Psoas muscle (tissue), 8 donors: Measurements from ENCODE around the gene RNF150. TPM values are rescaled to one million over a fixed set of nuclear protein-coding genes. Genes with fewer than 3 reads are reported as not detected.
"Not testable (repeated sequence)": the region's sequence is repeated elsewhere in the genome, so short reads cannot be mapped to it uniquely, and the experiment has no call there.

Source experiments
- ATAC-seq, 4 donors: fragments of 200-7000 bp; cut with Tn5 transposase; one replicate each; pipeline ENCODE4 v1.9.1; 2020; ENCODE audit warnings: moderate library complexity in 3 of 4, mild to moderate bottlenecking in 2 of 4
- DNase-seq, 2 donors: peaks; one replicate each; pipeline ENCODE4 v3.0.0-alpha.2; 2020
- H3K27ac ChIP-seq: fragments of 200-600 bp; one replicate; pipeline ENCODE4 v1.8.0; 2022
- H3K27me3 ChIP-seq, 3 donors: fragments of 200-600 bp in 1 of 3; one replicate each; pipeline versions ENCODE4 v1.6.1 to v1.8.0; 2013 to 2022; ENCODE audit warnings: low read length in 2 of 3, mild to moderate bottlenecking in 2 of 3, moderate library complexity in 1 of 3; ENCODE audit not compliant: insufficient read depth in 3 of 3
- H3K36me3 ChIP-seq, 2 donors: fragments of 200-600 bp in 1 of 2; one replicate each; pipeline versions ENCODE4 v1.6.1 to v1.8.0; 2013 to 2022; ENCODE audit warnings: low read depth in 1 of 2, mild to moderate bottlenecking in 1 of 2, moderate library complexity in 1 of 2; ENCODE audit not compliant: insufficient read depth in 1 of 2
- H3K4me1 ChIP-seq: fragments of 200-600 bp; one replicate; pipeline ENCODE4 v1.8.0; 2022
- H3K4me3 ChIP-seq: fragments of 200-600 bp; one replicate; pipeline ENCODE4 v1.8.0; 2022; ENCODE audit warnings: mild to moderate bottlenecking
- H3K9me3 ChIP-seq: fragments of 200-600 bp; one replicate; pipeline ENCODE4 v1.8.0; 2022
- WGBS, 3 donors: extraction: QIAGEN DNeasy Blood & Tissue Kit; methylation state at CpG; one replicate each; pipeline versions ENCODE4 v1.1.6 to v1.1.7; 2013; 5-methylcytosine and 5-hydroxymethylcytosine counted together
- intact Hi-C, 2 donors: fragments of 100-400 bp; cut with DNase I; formaldehyde crosslinking; loops; one replicate each; pipeline versions ENCODE4 v1.11.0 to v1.14.2; 2022
- polyA plus RNA-seq, 3 donors: library from polyadenylated mRNA; stranded (reverse); fragments of 200-250 nt; gene quantifications; one replicate each; pipeline ENCODE4 v1.2.3, GENCODE V29; 2013
- total RNA-seq, 4 donors: library from RNA; stranded (reverse); fragmentation: NEBNext Ultra II Directional in 2 of 4; extraction: Animal tissue kit (Norgen Biotek cat#: 25700) in 2 of 4; gene quantifications; one replicate each; pipeline versions ENCODE4 v1.2.1 to v1.2.4, GENCODE V29; 2021 to 2023
- TF ChIP-seq, protein P1 (sequence below): fragments of 200-600 bp; IDR thresholded peaks from one replicate; pipeline ENCODE4 v1.8.0; 2022; ENCODE audit warnings: antibody characterized with exemption
- donor health status: healthy with polysubstance abuse.
- donor health status: DM: no; HTN: no; CAD: no; lungs with moderate emphysema.
- donor health status: Bipolar disorder and iron deficiency.
- donor health status: healthy.
- donor health status: DM: yes; HTN: yes; CAD: no.
- donor health status: DM: no; HTN: no; CAD: no.
- donor health status: DM: no; HTN: no; CAD: no.
- donor health status: DM: yes; HTN: yes; CAD: no.

The RNF150 gene
- total and polyA plus RNA-seq, 7 donors = 0.78 to 12.6 (median 3.2) TPM

DNA sequence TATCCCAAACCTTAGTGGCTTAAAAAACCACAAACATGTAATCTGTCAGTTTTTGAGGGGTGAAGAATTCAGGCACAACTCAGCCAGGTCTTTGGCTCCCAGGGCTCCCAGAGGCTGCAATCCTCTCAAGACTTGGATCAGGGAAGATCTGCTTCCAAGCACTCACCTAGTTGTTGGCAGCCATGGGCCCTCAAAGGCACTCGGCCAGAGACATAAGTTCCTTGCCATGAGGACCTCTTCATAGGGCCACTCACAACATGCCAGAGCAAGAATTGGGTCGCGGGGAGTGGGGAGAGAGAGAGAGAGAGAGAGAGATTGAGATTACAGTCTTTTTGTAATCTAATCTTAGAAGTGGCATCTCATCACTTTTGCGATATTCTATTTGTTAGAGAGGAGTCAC, 300.0 kb downstream of the RNF150 start:
- no peak for ATAC-seq
- H3K36me3 ChIP-seq = no peaks in the 10 kb centered on the region
- no peak for DNase-seq
- WGBS, 3 donors = 76 to 87% (median 86%) methylated on average over 4 of the region's 4 CpGs
- H3K4me1 ChIP-seq = no peaks in the 10 kb centered on the region
- intact Hi-C loops = no loop called here
- no peaks in the 10 kb centered on the region for H3K27me3 ChIP-seq
- no peak overlapping the region for H3K27ac ChIP-seq
- no peak overlapping the region for H3K4me3 ChIP-seq
- TF ChIP-seq, protein P1, sequence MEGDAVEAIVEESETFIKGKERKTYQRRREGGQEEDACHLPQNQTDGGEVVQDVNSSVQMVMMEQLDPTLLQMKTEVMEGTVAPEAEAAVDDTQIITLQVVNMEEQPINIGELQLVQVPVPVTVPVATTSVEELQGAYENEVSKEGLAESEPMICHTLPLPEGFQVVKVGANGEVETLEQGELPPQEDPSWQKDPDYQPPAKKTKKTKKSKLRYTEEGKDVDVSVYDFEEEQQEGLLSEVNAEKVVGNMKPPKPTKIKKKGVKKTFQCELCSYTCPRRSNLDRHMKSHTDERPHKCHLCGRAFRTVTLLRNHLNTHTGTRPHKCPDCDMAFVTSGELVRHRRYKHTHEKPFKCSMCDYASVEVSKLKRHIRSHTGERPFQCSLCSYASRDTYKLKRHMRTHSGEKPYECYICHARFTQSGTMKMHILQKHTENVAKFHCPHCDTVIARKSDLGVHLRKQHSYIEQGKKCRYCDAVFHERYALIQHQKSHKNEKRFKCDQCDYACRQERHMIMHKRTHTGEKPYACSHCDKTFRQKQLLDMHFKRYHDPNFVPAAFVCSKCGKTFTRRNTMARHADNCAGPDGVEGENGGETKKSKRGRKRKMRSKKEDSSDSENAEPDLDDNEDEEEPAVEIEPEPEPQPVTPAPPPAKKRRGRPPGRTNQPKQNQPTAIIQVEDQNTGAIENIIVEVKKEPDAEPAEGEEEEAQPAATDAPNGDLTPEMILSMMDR = no peak
- H3K9me3 ChIP-seq = no peaks in the 10 kb centered on the region

DNA sequence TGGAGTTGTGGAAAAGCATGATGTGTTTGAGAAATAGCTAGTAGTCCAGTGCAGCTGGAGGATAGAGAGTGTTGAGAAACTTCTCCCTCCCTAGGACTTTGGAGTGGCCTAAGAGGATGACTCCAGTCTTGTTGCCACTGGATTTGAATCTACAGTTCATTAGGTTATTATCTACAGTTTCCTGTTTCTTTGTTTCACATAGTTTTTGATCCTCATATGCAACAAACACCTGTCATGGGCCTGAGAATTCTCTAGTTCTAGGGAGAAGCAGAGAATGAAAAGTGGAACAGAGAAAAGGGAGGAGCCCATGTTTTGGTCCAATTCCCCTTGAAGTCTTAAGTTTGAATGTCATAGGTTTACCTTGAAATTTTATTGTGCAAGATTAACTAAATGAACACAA, 303.4 kb downstream of the RNF150 start:
- Histone ChIP-seq H3K27me3 (no peaks in the 10 kb centered on the region), H3K9me3 (no peaks in the 10 kb centered on the region), H3K36me3 (no peaks in the 10 kb centered on the region), H3K27ac (no peak overlapping the region), H3K4me1 (no peaks in the 10 kb centered on the region), H3K4me3 (no peak overlapping the region)
- intact Hi-C loops = no loop called here
- ATAC-seq = no peak
- TF ChIP-seq, protein P1 = no peak
- no peak for DNase-seq

DNA sequence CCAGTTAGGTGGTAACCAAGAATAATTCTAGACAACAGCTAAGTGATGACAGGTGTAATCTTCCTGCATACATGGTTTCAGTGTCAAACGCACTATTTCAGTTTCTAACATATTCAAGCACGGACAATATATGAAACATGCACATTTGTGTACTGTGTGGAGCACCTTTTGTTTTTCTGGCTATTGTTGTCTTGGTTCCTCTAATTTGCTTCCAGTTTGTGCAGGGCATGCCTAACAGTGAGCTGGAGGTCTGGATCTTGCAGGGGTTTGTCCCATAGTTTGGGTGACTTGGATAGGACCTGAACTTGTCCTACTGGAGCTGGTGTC, 306.6 kb downstream of the RNF150 start:
- WGBS, 3 donors = 96 to 99% (median 98%) methylated on average over 2 of the region's 2 CpGs
- intact Hi-C loops = no loop called here

DNA sequence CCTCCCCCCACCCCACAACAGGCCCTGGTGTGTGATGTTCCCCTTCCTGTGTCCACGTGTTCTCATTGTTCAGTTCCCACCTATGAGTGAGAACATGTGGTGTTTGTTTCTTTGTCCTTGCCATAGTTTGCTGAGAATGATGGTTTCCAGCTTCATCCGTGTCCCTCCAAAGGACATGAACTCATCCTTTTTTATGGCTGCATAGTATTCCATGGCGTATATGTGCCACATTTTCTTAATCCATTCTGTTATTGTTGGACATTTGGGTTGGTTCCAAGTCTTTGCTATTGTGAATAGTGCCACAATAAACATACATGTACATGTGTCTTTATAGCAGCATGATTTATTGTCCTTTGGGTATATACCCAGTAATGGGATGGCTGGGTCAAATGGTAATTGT, 312.7 kb downstream of the RNF150 start:
- 87 to 89% (median 88%) methylated on average over 3 of the region's 3 CpGs for WGBS, 3 donors
- H3K4me1 ChIP-seq, H3K36me3 ChIP-seq, H3K27me3 ChIP-seq, ATAC-seq, H3K4me3 ChIP-seq, H3K27ac ChIP-seq, H3K9me3 ChIP-seq, intact Hi-C loops, DNase-seq: not testable (repeated sequence)

More for the DNA sequence above, 306.6 kb downstream of the RNF150 start:
- no peak overlapping the region for H3K27ac ChIP-seq
- H3K9me3 ChIP-seq = no peaks in the 10 kb centered on the region
- DNase-seq (no peak), ATAC-seq (no peak)
- no peak overlapping the region for H3K4me3 ChIP-seq
- TF ChIP-seq, protein P1 = no peak
- H3K36me3 ChIP-seq = no peaks in the 10 kb centered on the region
- no peaks in the 10 kb centered on the region for H3K27me3 ChIP-seq
- no peaks in the 10 kb centered on the region for H3K4me1 ChIP-seq

DNA sequence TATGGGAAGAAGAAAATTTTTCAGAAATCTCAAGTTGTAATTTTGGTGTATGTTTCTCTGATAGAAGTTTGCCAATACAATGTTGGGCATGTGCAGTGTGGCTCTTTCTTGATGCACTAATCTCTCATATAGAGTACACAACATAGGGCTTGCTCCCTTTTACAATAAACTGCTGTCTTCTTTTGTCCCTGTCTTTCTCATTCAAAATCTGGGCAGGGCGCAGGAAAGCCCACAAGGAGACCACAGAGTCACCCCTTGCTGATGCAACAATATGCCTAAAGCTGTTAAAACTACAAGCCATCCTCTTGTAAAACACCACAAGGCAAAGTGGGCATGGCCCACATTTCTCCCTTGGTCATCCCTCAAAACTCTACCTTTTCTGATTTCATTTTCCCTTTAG, 313.7 kb downstream of the RNF150 start:
- Histone ChIP-seq H3K4me1 (no peaks in the 10 kb centered on the region), H3K27ac (no peak overlapping the region), H3K9me3 (no peaks in the 10 kb centered on the region), H3K27me3 (no peaks in the 10 kb centered on the region), H3K36me3 (no peaks in the 10 kb centered on the region), H3K4me3 (no peak overlapping the region)
- ATAC-seq (no peak), DNase-seq (no peak)
- 89 to 100% (median 94%) methylated on average over 1 of the region's 1 CpG for WGBS, 3 donors
- TF ChIP-seq, protein P1 = no peak
- intact Hi-C loops = no loop called here
